K562 (cell line): ENCODE data around the gene GALNT17. TPM values are rescaled to one million over a fixed set of nuclear protein-coding genes. Genes with fewer than 3 reads are reported as not detected.

ENCODE experiments used
- ARID1B ChIP-seq: fragments of 450-650 bp; IDR thresholded peaks from 2 replicates; pipeline ENCODE4 v1.6.1; 2016; ENCODE audit warnings: antibody characterized with exemption, mild to moderate bottlenecking, inconsistent platforms
- BDP1 ChIP-seq: IDR thresholded peaks from 3 replicates; pipeline ENCODE4 v1.6.1; 2011; ENCODE audit not compliant: insufficient read length, insufficient read depth
- BMI1 ChIP-seq: fragments of 150-350 bp; IDR thresholded peaks from 2 replicates; pipeline ENCODE4 v1.6.1; 2014; ENCODE audit warnings: low read length
- CHD2 ChIP-seq: IDR thresholded peaks from 2 replicates; pipeline ENCODE4 v1.6.1; 2011; ENCODE audit warnings: low read depth, low read length
- KAT2B ChIP-seq: IDR thresholded peaks from one replicate; pipeline ENCODE4 v1.6.1; 2012; ENCODE audit warnings: low read depth, mild to moderate bottlenecking, control low read depth, inconsistent platforms, low read length, moderate library complexity
- RBBP5 ChIP-seq: fragments of 200-600 bp; sonication (generic); IDR thresholded peaks from 2 replicates; pipeline ENCODE4 v1.6.1; 2012; ENCODE audit warnings: borderline replicate concordance, mild to moderate bottlenecking, low read length, control low read depth, inconsistent platforms; ENCODE audit not compliant: insufficient read depth, poor library complexity, severe bottlenecking
- SIN3A ChIP-seq, 2 experiments: fragments of 150-350 bp in 1 of 2; IDR thresholded peaks; 2 replicates each; pipeline ENCODE4 v1.6.1; 2011 to 2016; ENCODE audit warnings: borderline replicate concordance in 2 of 2, low read depth in 2 of 2, low read length in 2 of 2, mild to moderate bottlenecking in 2 of 2, moderate library complexity in 2 of 2; ENCODE audit not compliant: control insufficient read depth in 1 of 2
- ZBTB8A ChIP-seq: fragments of 450-650 bp; IDR thresholded peaks from 2 replicates; pipeline ENCODE4 v1.6.1; 2018; ENCODE audit warnings: mild to moderate bottlenecking, moderate library complexity; ENCODE audit not compliant: partially characterized antibody
- ZNF217 ChIP-seq: sonication (generic); formaldehyde crosslinking; IDR thresholded peaks from 2 replicates; pipeline ENCODE4 v1.8.0; 2022; ENCODE audit warnings: mild to moderate bottlenecking, missing genetic modification reagents
- ZNF609 ChIP-seq: sonication (generic); formaldehyde crosslinking; IDR thresholded peaks from 2 replicates; pipeline ENCODE4 v1.8.1; 2023; ENCODE audit warnings: missing genetic modification reagents, mild to moderate bottlenecking, borderline replicate concordance
- polyA plus RNA-seq, 8 experiments: library from polyadenylated mRNA; depleted of rRNA in 4 of 8; stranded (reverse) in 5 of 8; unstranded in 3 of 8; fragments of >200 nt; fragmentation: Nextera tagmentation in 2 of 8; fragmentation: Illumina TruSeq in 1 of 8; extraction: Ambion mirVana in 2 of 8; extraction: Trizol in 1 of 8; gene quantifications; 2 replicates each; pipeline versions ENCODE4 v1.2.1 to v1.2.3, GENCODE V29; 2011 to 2014; ENCODE audit warnings: inconsistent platforms in 1 of 8, missing spikeins in 1 of 8
- total RNA-seq, 7 experiments: library from RNA; depleted of rRNA in 6 of 7; stranded (reverse); fragments of >200 nt in 6 of 7; fragmentation: Illumina TruSeq in 2 of 7; extraction: Trizol in 2 of 7; gene quantifications; 2 replicates each; pipeline versions ENCODE4 v1.2.1 to v1.2.3, GENCODE V29; 2011 to 2021; ENCODE audit warnings: low replicate concordance in 1 of 7

Gene GALNT17
- total and polyA plus RNA-seq, 9 of the 15 experiments (the other 6 are each of a cell fraction or from before 2014, with no cell fraction given) = not detected

GRCh38 chr7:71707041-71707440 lies 575.1 kb downstream of the GALNT17 start (continued):
- TF ChIP-seq ZNF609 (CRISPR knock-in tag) (no peak), CHD2 (no peak), SIN3A (IDR thresholded peaks at IDR 0.05; ENCODE audit: borderline replicate concordance in 2 of 2, control insufficient read depth in 1 of 2, low read depth in 2 of 2, low read length in 2 of 2) (no peak), BMI1 (no peak), BDP1 (no peak), ARID1B (no peak), RBBP5 (no peak), KAT2B (no peak), ZBTB8A (no peak), ZNF217 (no peak)
- TF ChIP-seq, all 486 proteins: peak for 0
